ENCODE results near the gene NRP2.

DNA sequence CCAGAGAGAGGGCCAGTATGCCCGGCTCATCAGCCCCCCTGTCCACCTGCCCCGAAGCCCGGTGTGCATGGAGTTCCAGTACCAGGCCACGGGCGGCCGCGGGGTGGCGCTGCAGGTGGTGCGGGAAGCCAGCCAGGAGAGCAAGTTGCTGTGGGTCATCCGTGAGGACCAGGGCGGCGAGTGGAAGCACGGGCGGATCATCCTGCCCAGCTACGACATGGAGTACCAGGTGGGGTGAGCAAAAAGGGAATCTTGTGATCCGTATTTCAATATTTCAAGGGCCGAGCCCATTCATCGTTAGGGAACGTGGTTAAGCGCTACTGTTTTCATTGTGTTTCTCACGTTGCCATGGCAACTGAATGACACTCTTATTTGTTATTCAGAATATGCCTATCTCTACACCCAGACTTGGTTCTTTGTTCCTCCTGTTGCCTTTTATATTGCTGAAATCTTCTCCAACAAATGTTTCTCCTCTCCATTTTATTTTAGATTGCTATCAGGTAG, 81.5 kb downstream of the NRP2 start:
- no peak for TF ChIP-seq GATA3 (IDR thresholded peaks at IDR 0.05; ENCODE audit: low read depth, low read length)
- TF ChIP-seq GATA2 (IDR thresholded peaks at IDR 0.05; ENCODE audit: low read depth, low read length): no peak
